ENCODE data around the gene TOB2. TPM values are rescaled to one million over a fixed set of nuclear protein-coding genes. Genes with fewer than 3 reads are reported as not detected.
A peak's percentile ranks its signal among the peaks of the same experiment; 100 is the strongest.

The TOB2 gene
- total and polyA plus RNA-seq, 9 of the 15 experiments (the other 6 are each of a cell fraction or from before 2014, with no cell fraction given): 3.3 to 20.5 (median 7.3) TPM

DNA sequence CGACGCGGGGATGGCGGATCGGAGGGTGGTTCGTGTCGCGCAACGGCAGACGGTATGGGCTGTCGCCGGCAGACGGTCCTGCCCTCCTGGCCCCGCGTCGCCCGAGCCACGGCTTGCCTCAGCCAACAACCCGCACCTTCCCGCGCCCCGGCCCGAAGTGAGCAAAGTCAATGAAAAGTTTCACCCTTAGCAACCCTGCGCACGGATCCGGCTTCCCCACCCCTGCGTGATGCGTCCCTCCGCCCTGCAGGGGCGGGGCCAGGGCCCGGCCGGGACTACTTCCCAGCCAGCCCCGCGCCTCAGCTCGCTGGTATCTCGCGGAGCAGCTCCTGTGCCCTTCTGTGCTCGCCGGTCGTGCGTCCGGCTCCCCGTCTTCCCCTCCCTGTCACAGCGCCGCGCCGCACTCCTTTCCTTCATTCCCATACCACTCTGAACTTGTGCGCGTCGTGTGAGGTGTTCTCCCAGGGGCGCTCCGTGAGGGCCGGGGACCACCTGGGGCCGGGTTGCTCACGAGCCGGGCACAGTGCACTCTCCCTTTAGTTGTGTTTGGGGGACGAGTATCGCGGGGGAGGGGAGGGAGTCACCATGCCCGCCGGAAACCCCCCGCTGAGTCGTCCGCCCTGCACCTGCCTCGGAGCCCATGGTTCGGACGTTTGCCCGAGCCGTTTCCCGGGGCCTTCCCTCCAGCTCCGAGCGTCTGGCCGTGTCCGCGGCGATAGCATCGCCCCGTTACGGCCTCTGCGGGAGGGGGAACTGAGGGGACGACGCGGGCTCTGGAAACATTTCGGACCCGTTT is at the start of gene TOB2 (continued):
- TF ChIP-seq, protein P1, sequence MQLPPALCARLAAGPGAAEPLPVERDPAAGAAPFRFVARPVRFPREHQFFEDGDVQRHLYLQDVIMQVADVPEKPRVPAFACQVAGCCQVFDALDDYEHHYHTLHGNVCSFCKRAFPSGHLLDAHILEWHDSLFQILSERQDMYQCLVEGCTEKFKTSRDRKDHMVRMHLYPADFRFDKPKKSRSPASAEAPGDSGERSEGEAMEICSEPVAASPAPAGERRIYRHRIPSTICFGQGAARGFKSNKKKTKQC (CRISPR knock-in tag; IDR thresholded peaks at IDR 0.05): peak; percentile 65
- TF ChIP-seq KDM5B (IDR thresholded peaks at IDR 0.05; ENCODE audit: insufficient replicate concordance, low read depth, low read length): peak; percentile 96
- TF ChIP-seq ZNF146 (CRISPR knock-in tag; IDR thresholded peaks at IDR 0.05; ENCODE audit: unreplicated experiment): no peak
- no peak for TF ChIP-seq SMARCA5 (IDR thresholded peaks at IDR 0.05)
- TF ChIP-seq, protein P2, sequence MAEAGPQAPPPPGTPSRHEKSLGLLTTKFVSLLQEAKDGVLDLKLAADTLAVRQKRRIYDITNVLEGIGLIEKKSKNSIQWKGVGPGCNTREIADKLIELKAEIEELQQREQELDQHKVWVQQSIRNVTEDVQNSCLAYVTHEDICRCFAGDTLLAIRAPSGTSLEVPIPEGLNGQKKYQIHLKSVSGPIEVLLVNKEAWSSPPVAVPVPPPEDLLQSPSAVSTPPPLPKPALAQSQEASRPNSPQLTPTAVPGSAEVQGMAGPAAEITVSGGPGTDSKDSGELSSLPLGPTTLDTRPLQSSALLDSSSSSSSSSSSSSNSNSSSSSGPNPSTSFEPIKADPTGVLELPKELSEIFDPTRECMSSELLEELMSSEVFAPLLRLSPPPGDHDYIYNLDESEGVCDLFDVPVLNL (CRISPR knock-in tag; IDR thresholded peaks at IDR 0.05; ENCODE audit: low read depth): no peak
- TF ChIP-seq ZNF717 (CRISPR knock-in tag; IDR thresholded peaks at IDR 0.05): no peak
- no peak for TF ChIP-seq TFAM (CRISPR knock-in tag; conservative IDR thresholded peaks at IDR 0.05)
- TF ChIP-seq ZNF830 (CRISPR knock-in tag; IDR thresholded peaks at IDR 0.05): no peak
- TF ChIP-seq ZNF764 (CRISPR knock-in tag; IDR thresholded peaks at IDR 0.05; ENCODE audit: low read depth): no peak
- TF ChIP-seq ZNF165 (CRISPR knock-in tag; IDR thresholded peaks at IDR 0.05; ENCODE audit: borderline replicate concordance): no peak
- peak; percentile 90 for TF ChIP-seq MYC (IDR thresholded peaks at IDR 0.05; ENCODE audit: low read depth, low read length)
- no peak; the same call in 1 of the 2 replicates for TF ChIP-seq MYC (CRISPR knock-in tag; IDR thresholded peaks at IDR 0.05; ENCODE audit: borderline replicate concordance, low read depth)
- peak; percentile 30; the same call in 1 of the 2 replicates for TF ChIP-seq ARID1B (IDR thresholded peaks at IDR 0.05)
- TF ChIP-seq GABPB1 (CRISPR knock-in tag; IDR thresholded peaks at IDR 0.05): peak; percentile 73; the same call in 1 of the 2 replicates
- TF ChIP-seq, protein P3, sequence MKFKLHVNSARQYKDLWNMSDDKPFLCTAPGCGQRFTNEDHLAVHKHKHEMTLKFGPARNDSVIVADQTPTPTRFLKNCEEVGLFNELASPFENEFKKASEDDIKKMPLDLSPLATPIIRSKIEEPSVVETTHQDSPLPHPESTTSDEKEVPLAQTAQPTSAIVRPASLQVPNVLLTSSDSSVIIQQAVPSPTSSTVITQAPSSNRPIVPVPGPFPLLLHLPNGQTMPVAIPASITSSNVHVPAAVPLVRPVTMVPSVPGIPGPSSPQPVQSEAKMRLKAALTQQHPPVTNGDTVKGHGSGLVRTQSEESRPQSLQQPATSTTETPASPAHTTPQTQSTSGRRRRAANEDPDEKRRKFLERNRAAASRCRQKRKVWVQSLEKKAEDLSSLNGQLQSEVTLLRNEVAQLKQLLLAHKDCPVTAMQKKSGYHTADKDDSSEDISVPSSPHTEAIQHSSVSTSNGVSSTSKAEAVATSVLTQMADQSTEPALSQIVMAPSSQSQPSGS (CRISPR knock-in tag; IDR thresholded peaks at IDR 0.05): no peak
- TF ChIP-seq ZNF143 (CRISPR knock-in tag; IDR thresholded peaks at IDR 0.05): peak; percentile 61; the same call in 1 of the 2 replicates
- TF ChIP-seq ZBTB17 (CRISPR knock-in tag; IDR thresholded peaks at IDR 0.05): peak; percentile 19; the same call in 1 of the 2 replicates
- peak; percentile 84 for TF ChIP-seq HNRNPH1 (optimal IDR thresholded peaks at IDR 0.05; ENCODE audit: low read depth, low read length)
- TF ChIP-seq POLR2A (conservative IDR thresholded peaks at IDR 0.05): peak; percentile 99
- TF ChIP-seq, protein P4, sequence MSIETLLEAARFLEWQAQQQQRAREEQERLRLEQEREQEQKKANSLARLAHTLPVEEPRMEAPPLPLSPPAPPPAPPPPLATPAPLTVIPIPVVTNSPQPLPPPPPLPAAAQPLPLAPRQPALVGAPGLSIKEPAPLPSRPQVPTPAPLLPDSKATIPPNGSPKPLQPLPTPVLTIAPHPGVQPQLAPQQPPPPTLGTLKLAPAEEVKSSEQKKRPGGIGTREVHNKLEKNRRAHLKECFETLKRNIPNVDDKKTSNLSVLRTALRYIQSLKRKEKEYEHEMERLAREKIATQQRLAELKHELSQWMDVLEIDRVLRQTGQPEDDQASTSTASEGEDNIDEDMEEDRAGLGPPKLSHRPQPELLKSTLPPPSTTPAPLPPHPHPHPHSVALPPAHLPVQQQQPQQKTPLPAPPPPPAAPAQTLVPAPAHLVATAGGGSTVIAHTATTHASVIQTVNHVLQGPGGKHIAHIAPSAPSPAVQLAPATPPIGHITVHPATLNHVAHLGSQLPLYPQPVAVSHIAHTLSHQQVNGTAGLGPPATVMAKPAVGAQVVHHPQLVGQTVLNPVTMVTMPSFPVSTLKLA (conservative IDR thresholded peaks at IDR 0.05): peak; percentile 67 to 80
- TF ChIP-seq, protein P5, sequence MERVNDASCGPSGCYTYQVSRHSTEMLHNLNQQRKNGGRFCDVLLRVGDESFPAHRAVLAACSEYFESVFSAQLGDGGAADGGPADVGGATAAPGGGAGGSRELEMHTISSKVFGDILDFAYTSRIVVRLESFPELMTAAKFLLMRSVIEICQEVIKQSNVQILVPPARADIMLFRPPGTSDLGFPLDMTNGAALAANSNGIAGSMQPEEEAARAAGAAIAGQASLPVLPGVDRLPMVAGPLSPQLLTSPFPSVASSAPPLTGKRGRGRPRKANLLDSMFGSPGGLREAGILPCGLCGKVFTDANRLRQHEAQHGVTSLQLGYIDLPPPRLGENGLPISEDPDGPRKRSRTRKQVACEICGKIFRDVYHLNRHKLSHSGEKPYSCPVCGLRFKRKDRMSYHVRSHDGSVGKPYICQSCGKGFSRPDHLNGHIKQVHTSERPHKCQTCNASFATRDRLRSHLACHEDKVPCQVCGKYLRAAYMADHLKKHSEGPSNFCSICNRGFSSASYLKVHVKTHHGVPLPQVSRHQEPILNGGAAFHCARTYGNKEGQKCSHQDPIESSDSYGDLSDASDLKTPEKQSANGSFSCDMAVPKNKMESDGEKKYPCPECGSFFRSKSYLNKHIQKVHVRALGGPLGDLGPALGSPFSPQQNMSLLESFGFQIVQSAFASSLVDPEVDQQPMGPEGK (CRISPR knock-in tag; IDR thresholded peaks at IDR 0.05; ENCODE audit: borderline replicate concordance): no peak
- TF ChIP-seq CBFB (CRISPR knock-in tag; IDR thresholded peaks at IDR 0.05): peak; percentile 71; the same call in 1 of the 2 replicates
- no peak for TF ChIP-seq DIDO1 (tag; IDR thresholded peaks at IDR 0.05; ENCODE audit: low read depth)

Measured in K562 (cell line).